HFFc6 (cell line): ENCODE measurements around the gene C1QC. TPM values are rescaled to one million over a fixed set of nuclear protein-coding genes. Genes with fewer than 3 reads are reported as not detected.

Experiments used
- DNase-seq: peaks from one replicate; pipeline ENCODE4 v3.0.0-alpha.2; 2018
- H3K27ac Mint-ChIP-seq: 2 replicates; pipeline ENCODE4 v1.8.0; 2020; ENCODE audit warnings: mild to moderate bottlenecking, mixed read lengths
- H3K27me3 Mint-ChIP-seq: 2 replicates; pipeline ENCODE4 v1.8.0; 2021; ENCODE audit warnings: mild to moderate bottlenecking, moderate library complexity, mixed read lengths; ENCODE audit not compliant: insufficient read depth
- H3K36me3 Mint-ChIP-seq: 2 replicates; pipeline ENCODE4 v1.8.0; 2021; ENCODE audit warnings: low read depth, mixed read lengths
- H3K4me1 Mint-ChIP-seq: 2 replicates; pipeline ENCODE4 v1.8.0; 2020; ENCODE audit warnings: low read depth, mixed read lengths
- H3K4me3 Mint-ChIP-seq: 2 replicates; pipeline ENCODE4 v1.8.0; 2020; ENCODE audit warnings: mild to moderate bottlenecking, moderate library complexity, mixed read lengths
- H3K9me3 Mint-ChIP-seq: 2 replicates; pipeline ENCODE4 v1.8.0; 2020; ENCODE audit warnings: mild to moderate bottlenecking, mixed read lengths
- total RNA-seq, 6 experiments: library from RNA; stranded (reverse); fragmentation: NEBNext Ultra II Directional; extraction: Animal tissue kit (Norgen Biotek cat#: 25700); gene quantifications; 2 replicates in 1 of 6; 3 replicates in 5 of 6; pipeline ENCODE4 v1.2.3, GENCODE V29; 2021
- TF ChIP-seq, protein P1 (sequence below): fragments of 200-600 bp; sonication (generic); IDR thresholded peaks from 2 replicates; pipeline ENCODE4 v1.5.0; 2021; ENCODE audit warnings: antibody characterized with exemption, mild to moderate bottlenecking

Gene C1QC
- total RNA-seq, 6 experiments from 2014 or later: not detected

DNA sequence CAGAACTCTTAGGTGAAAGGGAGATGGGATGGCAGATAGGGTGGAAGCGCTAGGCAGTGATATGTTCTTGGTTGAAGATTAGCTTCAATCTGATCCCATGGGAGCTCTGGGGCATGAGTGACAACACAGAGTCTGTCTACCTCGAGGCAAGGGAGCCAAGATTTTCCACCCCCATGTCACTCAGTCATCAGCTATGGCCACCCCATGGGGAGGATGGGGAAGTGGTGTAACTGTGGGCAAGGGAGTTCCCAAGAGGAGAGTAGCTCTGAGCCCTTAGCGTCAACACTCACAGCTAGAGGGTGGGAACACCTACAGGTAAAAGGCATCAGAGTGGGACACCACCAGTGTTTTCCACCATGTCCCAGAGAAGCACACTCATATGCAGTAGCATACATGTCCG is 37.3 kb upstream of the C1QC start:
- H3K4me1 Mint-ChIP-seq: no peaks in the 10 kb centered on the region
- H3K4me3 Mint-ChIP-seq: no peak overlapping the region
- peaks cover 46% of the 10 kb centered on the region for H3K27me3 Mint-ChIP-seq
- TF ChIP-seq, protein P1, sequence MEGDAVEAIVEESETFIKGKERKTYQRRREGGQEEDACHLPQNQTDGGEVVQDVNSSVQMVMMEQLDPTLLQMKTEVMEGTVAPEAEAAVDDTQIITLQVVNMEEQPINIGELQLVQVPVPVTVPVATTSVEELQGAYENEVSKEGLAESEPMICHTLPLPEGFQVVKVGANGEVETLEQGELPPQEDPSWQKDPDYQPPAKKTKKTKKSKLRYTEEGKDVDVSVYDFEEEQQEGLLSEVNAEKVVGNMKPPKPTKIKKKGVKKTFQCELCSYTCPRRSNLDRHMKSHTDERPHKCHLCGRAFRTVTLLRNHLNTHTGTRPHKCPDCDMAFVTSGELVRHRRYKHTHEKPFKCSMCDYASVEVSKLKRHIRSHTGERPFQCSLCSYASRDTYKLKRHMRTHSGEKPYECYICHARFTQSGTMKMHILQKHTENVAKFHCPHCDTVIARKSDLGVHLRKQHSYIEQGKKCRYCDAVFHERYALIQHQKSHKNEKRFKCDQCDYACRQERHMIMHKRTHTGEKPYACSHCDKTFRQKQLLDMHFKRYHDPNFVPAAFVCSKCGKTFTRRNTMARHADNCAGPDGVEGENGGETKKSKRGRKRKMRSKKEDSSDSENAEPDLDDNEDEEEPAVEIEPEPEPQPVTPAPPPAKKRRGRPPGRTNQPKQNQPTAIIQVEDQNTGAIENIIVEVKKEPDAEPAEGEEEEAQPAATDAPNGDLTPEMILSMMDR: no peak
- no peak for DNase-seq
- no peaks in the 10 kb centered on the region for H3K9me3 Mint-ChIP-seq
- H3K27ac Mint-ChIP-seq: no peak overlapping the region
- no peaks in the 10 kb centered on the region for H3K36me3 Mint-ChIP-seq

- no peak overlapping the region for H3K4me3 Mint-ChIP-seq
- H3K4me1 Mint-ChIP-seq: no peaks in the 10 kb centered on the region
These were observed 36.3 kb upstream of the C1QC start for GRCh38 chr1:22607154-22607553.

DNA sequence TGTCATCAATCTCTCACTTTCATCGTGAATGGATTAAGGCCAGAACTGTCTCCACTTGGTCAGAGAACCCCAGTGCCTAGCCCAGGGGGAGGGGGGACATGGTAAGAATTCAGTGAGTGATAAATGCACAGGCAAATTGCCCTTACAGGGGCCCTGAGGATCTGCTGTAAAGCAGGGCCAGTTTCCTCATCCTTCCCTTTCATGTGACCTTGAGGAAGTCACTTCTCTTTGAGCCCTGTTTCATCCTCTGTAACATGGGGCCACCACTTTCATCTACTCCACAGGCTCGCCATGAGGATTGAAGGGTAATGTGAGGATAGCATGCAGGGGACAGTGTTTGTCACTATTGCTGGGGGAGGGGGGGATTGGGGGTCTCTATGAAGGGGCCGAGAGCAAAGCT is 35.1 kb upstream of the C1QC start:
- Mint-ChIP-seq H3K4me1 (no peaks in the 10 kb centered on the region), H3K4me3 (no peak overlapping the region), H3K36me3 (no peaks in the 10 kb centered on the region), H3K27ac (no peak overlapping the region), H3K9me3 (no peaks in the 10 kb centered on the region), H3K27me3 (peaks cover 49% of the 10 kb centered on the region)
- no peak for DNase-seq
- TF ChIP-seq, protein P1: no peak

More at GRCh38 chr1:22607154-22607553, 36.3 kb upstream of the C1QC start:
- TF ChIP-seq, protein P1: no peak
- Mint-ChIP-seq H3K27me3 (peaks cover 51% of the 10 kb centered on the region), H3K36me3 (no peaks in the 10 kb centered on the region), H3K27ac (no peak overlapping the region), H3K9me3 (no peaks in the 10 kb centered on the region)
- no peak for DNase-seq

- H3K9me3 Mint-ChIP-seq: no peaks in the 10 kb centered on the region
- peaks cover 48% of the 10 kb centered on the region for H3K27me3 Mint-ChIP-seq
- DNase-seq: no peak
- H3K27ac Mint-ChIP-seq: no peak overlapping the region
- no peaks in the 10 kb centered on the region for H3K4me1 Mint-ChIP-seq
- TF ChIP-seq, protein P1: no peak
- no peaks in the 10 kb centered on the region for H3K36me3 Mint-ChIP-seq
- H3K4me3 Mint-ChIP-seq: no peak overlapping the region
These were observed 34.1 kb upstream of the C1QC start for GRCh38 chr1:22609291-22609690.

- Mint-ChIP-seq H3K4me1 (no peaks in the 10 kb centered on the region), H3K27me3 (peaks cover 54% of the 10 kb centered on the region), H3K4me3 (no peak overlapping the region), H3K27ac (no peak overlapping the region), H3K9me3 (no peaks in the 10 kb centered on the region), H3K36me3 (no peaks in the 10 kb centered on the region)
- peak; percentile 33 for DNase-seq
- TF ChIP-seq, protein P1: no peak
These were observed 31.9 kb upstream of the C1QC start for GRCh38 chr1:22611530-22611947.
